ENCODE measurements around the gene CLNK. TPM values are rescaled to one million over a fixed set of nuclear protein-coding genes. Genes with fewer than 3 reads are reported as not detected.

The CLNK gene
- total and polyA plus RNA-seq, 2 experiments from 2014 or later = not detected

- H4K20me1 ChIP-seq (ENCODE audit: insufficient read depth, poor library complexity, severe bottlenecking) = no peaks in the 10 kb centered on the region
Measured at GRCh38 chr4:10587697-10588096, 96.9 kb downstream of the CLNK start.

GRCh38 chr4:10587296-10587695, 97.3 kb downstream of the CLNK start:
- Histone ChIP-seq H3K4me1 (ENCODE audit: insufficient read depth) (peaks cover 4% of the 10 kb centered on the region), H3K9me2 (replicated peaks; ENCODE audit: insufficient read depth) (no peaks in the 10 kb centered on the region), H4K20me1 (ENCODE audit: insufficient read depth, poor library complexity, severe bottlenecking) (no peaks in the 10 kb centered on the region), H3K79me2 (no peaks in the 10 kb centered on the region), H3K27me3 (no peaks in the 10 kb centered on the region), H3K4me3 (no peak overlapping the region), H3K36me3 (replicated peaks; ENCODE audit: insufficient read depth, low read depth) (no peaks in the 10 kb centered on the region), H3K9me3 (ENCODE audit: low read depth) (no peaks in the 10 kb centered on the region), H3K4me2 (no peak overlapping the region), H3K27ac (no peak overlapping the region), H2AFZ (no peak overlapping the region)
- no peak for DNase-seq (ENCODE audit: low spot score)
- no peak for TF ChIP-seq EZH2phosphoT487 (IDR thresholded peaks at IDR 0.05; ENCODE audit: low read depth, severe bottlenecking, unreplicated experiment)
- no peak for TF ChIP-seq EZH2 (IDR thresholded peaks at IDR 0.05; ENCODE audit: borderline replicate concordance)
- no peak for TF ChIP-seq CTCF (IDR thresholded peaks at IDR 0.05; ENCODE audit: poor library complexity)
- 91% methylated on average over 12 of the region's 12 CpGs for WGBS (ENCODE audit: low lambda C conversion rate, missing lambda C conversion rate)

More at GRCh38 chr4:10587697-10588096, 96.9 kb downstream of the CLNK start:
- Histone ChIP-seq H3K4me2 (no peak overlapping the region), H3K27ac (no peak overlapping the region), H3K9me3 (ENCODE audit: low read depth) (no peaks in the 10 kb centered on the region), H3K4me1 (ENCODE audit: insufficient read depth) (peaks cover 4% of the 10 kb centered on the region), H3K36me3 (replicated peaks; ENCODE audit: insufficient read depth, low read depth) (no peaks in the 10 kb centered on the region), H3K9me2 (replicated peaks; ENCODE audit: insufficient read depth) (no peaks in the 10 kb centered on the region), H3K27me3 (no peaks in the 10 kb centered on the region), H3K79me2 (no peaks in the 10 kb centered on the region), H2AFZ (no peak overlapping the region), H3K4me3 (no peak overlapping the region)
- WGBS (ENCODE audit: low lambda C conversion rate, missing lambda C conversion rate) = 62% methylated on average over 8 of the region's 8 CpGs
- DNase-seq (ENCODE audit: low spot score) = no peak
- TF ChIP-seq CTCF (IDR thresholded peaks at IDR 0.05; ENCODE audit: poor library complexity) = no peak
- no peak for TF ChIP-seq EZH2phosphoT487 (IDR thresholded peaks at IDR 0.05; ENCODE audit: low read depth, severe bottlenecking, unreplicated experiment)
- TF ChIP-seq EZH2 (IDR thresholded peaks at IDR 0.05; ENCODE audit: borderline replicate concordance) = no peak

GRCh38 chr4:10584042-10584441, 100.5 kb downstream of the CLNK start:
- peak overlapping the region; percentile 38 for H3K4me2 ChIP-seq
- no peaks in the 10 kb centered on the region for H3K9me2 ChIP-seq (replicated peaks; ENCODE audit: insufficient read depth)
- TF ChIP-seq CTCF (IDR thresholded peaks at IDR 0.05; ENCODE audit: poor library complexity) = no peak
- TF ChIP-seq EZH2phosphoT487 (IDR thresholded peaks at IDR 0.05; ENCODE audit: low read depth, severe bottlenecking, unreplicated experiment) = no peak
- TF ChIP-seq EZH2 (IDR thresholded peaks at IDR 0.05; ENCODE audit: borderline replicate concordance) = no peak
- no peaks in the 10 kb centered on the region for H3K9me3 ChIP-seq (ENCODE audit: low read depth)
- WGBS (ENCODE audit: low lambda C conversion rate, missing lambda C conversion rate) = 43% methylated on average over 2 of the region's 2 CpGs
- no peak overlapping the region for H3K4me3 ChIP-seq
- no peak overlapping the region for H3K27ac ChIP-seq
- H4K20me1 ChIP-seq (ENCODE audit: insufficient read depth, poor library complexity, severe bottlenecking) = no peaks in the 10 kb centered on the region
- peaks cover under 1% of the 10 kb centered on the region for H3K4me1 ChIP-seq (ENCODE audit: insufficient read depth)
- H2AFZ ChIP-seq = no peak overlapping the region
- no peaks in the 10 kb centered on the region for H3K27me3 ChIP-seq
- H3K36me3 ChIP-seq (replicated peaks; ENCODE audit: insufficient read depth, low read depth) = no peaks in the 10 kb centered on the region
- H3K79me2 ChIP-seq = no peaks in the 10 kb centered on the region
- DNase-seq (ENCODE audit: low spot score) = peak; percentile 51

- no peak for DNase-seq (ENCODE audit: low spot score)
- Histone ChIP-seq H2AFZ (no peak overlapping the region), H3K4me1 (ENCODE audit: insufficient read depth) (no peaks in the 10 kb centered on the region), H3K4me3 (no peak overlapping the region), H3K36me3 (replicated peaks; ENCODE audit: insufficient read depth, low read depth) (no peaks in the 10 kb centered on the region), H3K27ac (no peak overlapping the region), H3K27me3 (no peaks in the 10 kb centered on the region), H3K9me3 (ENCODE audit: low read depth) (no peaks in the 10 kb centered on the region), H3K4me2 (no peak overlapping the region), H4K20me1 (ENCODE audit: insufficient read depth, poor library complexity, severe bottlenecking) (no peaks in the 10 kb centered on the region), H3K79me2 (no peaks in the 10 kb centered on the region), H3K9me2 (replicated peaks; ENCODE audit: insufficient read depth) (no peaks in the 10 kb centered on the region)
- 85% methylated on average over 8 of the region's 8 CpGs for WGBS (ENCODE audit: low lambda C conversion rate, missing lambda C conversion rate)
- no peak for TF ChIP-seq EZH2 (IDR thresholded peaks at IDR 0.05; ENCODE audit: borderline replicate concordance)
- TF ChIP-seq CTCF (IDR thresholded peaks at IDR 0.05; ENCODE audit: poor library complexity) = no peak
- no peak for TF ChIP-seq EZH2phosphoT487 (IDR thresholded peaks at IDR 0.05; ENCODE audit: low read depth, severe bottlenecking, unreplicated experiment)
Measured at GRCh38 chr4:10582951-10583350, 101.6 kb downstream of the CLNK start.
